Measurements from ENCODE around the gene SMC5. TPM values are rescaled to one million over a fixed set of nuclear protein-coding genes. Genes with fewer than 3 reads are reported as not detected.

Gene SMC5
- total RNA-seq, 1 donor = 28.6 TPM

DNA sequence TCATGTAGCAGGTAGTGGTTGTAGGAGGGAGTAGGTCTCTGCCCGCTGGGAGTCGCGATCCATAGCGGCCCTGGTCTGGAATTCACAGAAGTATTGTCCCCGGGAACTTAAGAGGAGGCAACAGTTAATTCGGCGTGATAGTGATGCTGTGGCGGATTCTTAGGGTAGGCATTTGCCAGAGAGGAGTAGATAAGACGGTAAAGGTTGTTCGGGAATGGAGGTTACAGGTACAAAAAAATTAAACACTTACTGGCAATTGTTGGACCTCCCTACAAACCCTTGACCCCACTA lies 679 bp downstream of the SMC5 start:
- H3K9me3 ChIP-seq (ENCODE audit: low read depth, low read length) = no peaks in the 10 kb centered on the region
- H4K20me1 ChIP-seq (ENCODE audit: insufficient read depth, low read length) = peaks cover 20% of the 10 kb centered on the region
- no peak for DNase-seq (ENCODE audit: insufficient read length, low spot score, missing footprints)
- H3K36me3 ChIP-seq (ENCODE audit: insufficient read depth, low read length) = peaks cover 31% of the 10 kb centered on the region
- peak overlapping the region; percentile 90 for H3K4me2 ChIP-seq (ENCODE audit: insufficient read depth, low read length)
- peak overlapping the region; percentile 89 for H3K4me3 ChIP-seq (ENCODE audit: insufficient read depth, low read length)
- no peak overlapping the region for H2AFZ ChIP-seq (ENCODE audit: low read length)
- H3K27me3 ChIP-seq (ENCODE audit: insufficient read depth, low read length) = no peaks in the 10 kb centered on the region
- peaks cover 62% of the 10 kb centered on the region for H3K4me1 ChIP-seq (ENCODE audit: insufficient read depth, low read length)
- TF ChIP-seq, protein P1, sequence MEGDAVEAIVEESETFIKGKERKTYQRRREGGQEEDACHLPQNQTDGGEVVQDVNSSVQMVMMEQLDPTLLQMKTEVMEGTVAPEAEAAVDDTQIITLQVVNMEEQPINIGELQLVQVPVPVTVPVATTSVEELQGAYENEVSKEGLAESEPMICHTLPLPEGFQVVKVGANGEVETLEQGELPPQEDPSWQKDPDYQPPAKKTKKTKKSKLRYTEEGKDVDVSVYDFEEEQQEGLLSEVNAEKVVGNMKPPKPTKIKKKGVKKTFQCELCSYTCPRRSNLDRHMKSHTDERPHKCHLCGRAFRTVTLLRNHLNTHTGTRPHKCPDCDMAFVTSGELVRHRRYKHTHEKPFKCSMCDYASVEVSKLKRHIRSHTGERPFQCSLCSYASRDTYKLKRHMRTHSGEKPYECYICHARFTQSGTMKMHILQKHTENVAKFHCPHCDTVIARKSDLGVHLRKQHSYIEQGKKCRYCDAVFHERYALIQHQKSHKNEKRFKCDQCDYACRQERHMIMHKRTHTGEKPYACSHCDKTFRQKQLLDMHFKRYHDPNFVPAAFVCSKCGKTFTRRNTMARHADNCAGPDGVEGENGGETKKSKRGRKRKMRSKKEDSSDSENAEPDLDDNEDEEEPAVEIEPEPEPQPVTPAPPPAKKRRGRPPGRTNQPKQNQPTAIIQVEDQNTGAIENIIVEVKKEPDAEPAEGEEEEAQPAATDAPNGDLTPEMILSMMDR (IDR thresholded peaks at IDR 0.05; ENCODE audit: extremely low read depth, low read depth, low read length) = no peak
- H3K79me2 ChIP-seq (ENCODE audit: insufficient read depth, low read length) = peaks cover 65% of the 10 kb centered on the region
- H3K27ac ChIP-seq (ENCODE audit: low read depth, low read length) = peak overlapping the region; percentile 99

- H4K20me1 ChIP-seq (ENCODE audit: insufficient read depth, low read length) = peaks cover 20% of the 10 kb centered on the region
- H3K9me3 ChIP-seq (ENCODE audit: low read depth, low read length) = no peaks in the 10 kb centered on the region
- TF ChIP-seq, protein P1 (IDR thresholded peaks at IDR 0.05; ENCODE audit: extremely low read depth, low read depth, low read length) = no peak
- H2AFZ ChIP-seq (ENCODE audit: low read length) = no peak overlapping the region
- peak overlapping the region; percentile 99 for H3K27ac ChIP-seq (ENCODE audit: low read depth, low read length)
- H3K27me3 ChIP-seq (ENCODE audit: insufficient read depth, low read length) = no peaks in the 10 kb centered on the region
- peak overlapping the region; percentile 90 for H3K4me2 ChIP-seq (ENCODE audit: insufficient read depth, low read length)
- peaks cover 62% of the 10 kb centered on the region for H3K4me1 ChIP-seq (ENCODE audit: insufficient read depth, low read length)
- DNase-seq (ENCODE audit: insufficient read length, low spot score, missing footprints) = no peak
- H3K36me3 ChIP-seq (ENCODE audit: insufficient read depth, low read length) = peaks cover 37% of the 10 kb centered on the region
- peaks cover 71% of the 10 kb centered on the region for H3K79me2 ChIP-seq (ENCODE audit: insufficient read depth, low read length)
- peak overlapping the region; percentile 89 for H3K4me3 ChIP-seq (ENCODE audit: insufficient read depth, low read length)
Measured at GRCh38 chr9:70260007-70260443, 1.2 kb downstream of the SMC5 start.

DNA sequence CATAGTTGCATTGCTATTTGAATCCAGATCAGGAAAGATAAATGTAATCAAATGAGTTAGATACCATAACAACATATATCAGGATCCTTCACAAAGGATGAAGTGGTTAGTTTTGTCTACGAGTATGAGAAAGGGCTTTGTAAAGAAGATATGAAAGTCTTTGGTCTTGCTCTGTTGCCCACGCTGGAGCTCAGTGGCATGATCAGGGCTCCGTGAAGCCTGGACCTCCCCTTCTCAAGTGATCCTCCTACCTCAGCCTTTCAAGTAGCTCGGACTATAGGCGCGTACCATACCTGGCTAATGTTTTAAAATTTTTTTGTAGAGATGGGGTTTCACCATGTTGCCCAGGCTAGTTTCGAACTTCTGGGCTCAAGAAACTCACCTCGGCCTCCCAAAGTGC lies 1.8 kb downstream of the SMC5 start:
- peaks cover 43% of the 10 kb centered on the region for H3K36me3 ChIP-seq (ENCODE audit: insufficient read depth, low read length)
- no peak for DNase-seq (ENCODE audit: insufficient read length, low spot score, missing footprints)
- H3K27me3 ChIP-seq (ENCODE audit: insufficient read depth, low read length) = no peaks in the 10 kb centered on the region
- peak overlapping the region; percentile 89 for H3K4me3 ChIP-seq (ENCODE audit: insufficient read depth, low read length)
- peak overlapping the region; percentile 90 for H3K4me2 ChIP-seq (ENCODE audit: insufficient read depth, low read length)
- H2AFZ ChIP-seq (ENCODE audit: low read length) = no peak overlapping the region
- peaks cover 76% of the 10 kb centered on the region for H3K79me2 ChIP-seq (ENCODE audit: insufficient read depth, low read length)
- TF ChIP-seq, protein P1 (IDR thresholded peaks at IDR 0.05; ENCODE audit: extremely low read depth, low read depth, low read length) = no peak
- no peaks in the 10 kb centered on the region for H3K9me3 ChIP-seq (ENCODE audit: low read depth, low read length)
- H4K20me1 ChIP-seq (ENCODE audit: insufficient read depth, low read length) = peaks cover 20% of the 10 kb centered on the region
- peaks cover 58% of the 10 kb centered on the region for H3K4me1 ChIP-seq (ENCODE audit: insufficient read depth, low read length)
- H3K27ac ChIP-seq (ENCODE audit: low read depth, low read length) = peak overlapping the region; percentile 99

DNA sequence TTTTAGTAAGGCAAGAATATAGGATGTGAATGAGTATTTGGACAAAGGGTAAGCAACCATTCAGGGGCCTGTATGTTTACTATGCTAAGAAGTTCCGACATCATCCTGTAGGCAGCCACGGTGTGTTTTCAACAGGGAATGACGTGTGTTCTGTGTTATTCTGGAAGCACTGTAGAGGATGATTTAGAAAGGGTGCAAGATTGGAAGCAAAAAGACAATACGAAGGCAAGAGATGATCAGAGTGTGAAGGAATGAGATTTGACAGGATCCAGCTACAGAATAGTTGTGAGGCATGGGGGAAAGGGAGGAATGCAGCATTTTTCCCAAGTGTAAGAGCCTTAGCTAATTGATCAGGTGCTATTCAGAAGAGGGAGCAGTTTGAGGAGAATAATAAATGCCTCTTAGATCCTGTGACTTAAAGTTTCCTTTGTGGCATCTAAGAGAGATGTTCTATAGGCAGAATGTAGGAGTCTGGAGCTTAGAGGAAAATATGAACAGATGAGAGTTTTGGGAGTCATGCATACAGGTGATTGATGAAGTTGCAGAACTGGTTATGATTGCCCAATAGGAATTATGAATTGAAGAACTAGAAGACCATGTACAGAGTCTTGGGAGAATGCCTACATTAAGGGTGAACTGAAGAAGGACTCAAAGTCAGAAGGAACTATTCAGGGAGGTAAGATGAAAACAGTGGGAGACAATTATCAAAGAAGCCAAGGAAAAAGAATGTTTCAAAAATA lies 2.5 kb downstream of the SMC5 start:
- Histone ChIP-seq H3K27me3 (ENCODE audit: insufficient read depth, low read length) (no peaks in the 10 kb centered on the region), H3K79me2 (ENCODE audit: insufficient read depth, low read length) (peaks cover 81% of the 10 kb centered on the region), H3K9me3 (ENCODE audit: low read depth, low read length) (no peaks in the 10 kb centered on the region), H3K4me1 (ENCODE audit: insufficient read depth, low read length) (peaks cover 52% of the 10 kb centered on the region), H3K4me2 (ENCODE audit: insufficient read depth, low read length) (peak overlapping the region; percentile 90), H3K27ac (ENCODE audit: low read depth, low read length) (peak overlapping the region; percentile 99), H2AFZ (ENCODE audit: low read length) (no peak overlapping the region), H3K36me3 (ENCODE audit: insufficient read depth, low read length) (peaks cover 49% of the 10 kb centered on the region), H4K20me1 (ENCODE audit: insufficient read depth, low read length) (peaks cover 20% of the 10 kb centered on the region), H3K4me3 (ENCODE audit: insufficient read depth, low read length) (peak overlapping the region; percentile 3)
- TF ChIP-seq, protein P1 (IDR thresholded peaks at IDR 0.05; ENCODE audit: extremely low read depth, low read depth, low read length) = no peak
- no peak for DNase-seq (ENCODE audit: insufficient read length, low spot score, missing footprints)
